ENCODE measurements around the gene SREBF2. TPM values are rescaled to one million over a fixed set of nuclear protein-coding genes. Genes with fewer than 3 reads are reported as not detected.
A peak's percentile ranks its signal among the peaks of the same experiment; 100 is the strongest.

SREBF2 gene
- total RNA-seq, 4 donors from 2014 or later: 10.2 to 61.0 (median 29.0) TPM

GRCh38 chr22:41939981-41940831 lies 107.3 kb downstream of the SREBF2 start:
- intact Hi-C loops (cut with DNase I; ENCODE audit: low total_unique reads): loop anchor here (5.0 to 10.0 kb wide), 2 partner anchors 115 to 243 kb away; partner anchors contain the start of gene MEI1
- H3K27me3 ChIP-seq: no peaks in the 10 kb centered on the region
- no peak overlapping the region for H3K4me3 ChIP-seq
- H3K27ac ChIP-seq: peak overlapping the region in 1 of 2 donors; percentile 39
- no peaks in the 10 kb centered on the region for H3K36me3 ChIP-seq
- no peak for DNase-seq
- no peaks in the 10 kb centered on the region for H3K9me3 ChIP-seq
- no peaks in the 10 kb centered on the region for H3K4me1 ChIP-seq
- no peak for TF ChIP-seq CTCF (IDR thresholded peaks at IDR 0.05)
- TF ChIP-seq POLR2A (IDR thresholded peaks at IDR 0.05): peak in 1 of 2 donors; percentile 17

GRCh38 chr22:41940832-41941765 lies 108.2 kb downstream of the SREBF2 start:
- Histone ChIP-seq H3K9me3 (no peaks in the 10 kb centered on the region), H3K27ac (peak overlapping the region in 1 of 2 donors; percentile 39), H3K4me1 (peaks cover 0 to 4% of the 10 kb centered on the region in 2 donors), H3K4me3 (no peak overlapping the region), H3K36me3 (no peaks in the 10 kb centered on the region), H3K27me3 (no peaks in the 10 kb centered on the region)
- TF ChIP-seq POLR2A (IDR thresholded peaks at IDR 0.05) (no peak), CTCF (IDR thresholded peaks at IDR 0.05) (peak; percentile 86 to 99 (median 92))
- peak; percentile 85 for DNase-seq
- intact Hi-C loops (cut with DNase I; ENCODE audit: low total_unique reads): loop anchor here (5.0 to 10.0 kb wide), 2 partner anchors 116 to 244 kb away; partner anchors contain the start of gene MEI1

GRCh38 chr22:41943661-41944209 lies 110.8 kb downstream of the SREBF2 start:
- no peaks in the 10 kb centered on the region for H3K9me3 ChIP-seq
- no peaks in the 10 kb centered on the region for H3K27me3 ChIP-seq
- H3K4me3 ChIP-seq: no peak overlapping the region
- peaks cover 0 to 6% of the 10 kb centered on the region in 2 donors for H3K4me1 ChIP-seq
- intact Hi-C loops (cut with DNase I; ENCODE audit: low total_unique reads): loop anchor here (5.0 to 10.0 kb wide), 2 partner anchors 119 to 246 kb away; partner anchors contain the start of gene MEI1
- no peaks in the 10 kb centered on the region for H3K36me3 ChIP-seq
- H3K27ac ChIP-seq: no peak overlapping the region
- no peak for DNase-seq
- TF ChIP-seq POLR2A (IDR thresholded peaks at IDR 0.05) (no peak), CTCF (IDR thresholded peaks at IDR 0.05) (no peak)

- peak within 1 kb of the TSS; percentile 44 to 56 for H3K27ac ChIP-seq
- peak; percentile 87 to 91 for DNase-seq
- intact Hi-C loops (cut with DNase I; ENCODE audit: low total_unique reads): loop anchor here (10.0 kb wide), 1 partner anchor 122 kb away; no protein-coding TSS in a partner anchor
- no peaks in the 10 kb centered on the region for H3K9me3 ChIP-seq
- H3K4me1 ChIP-seq: peaks cover 0 to 6% of the 10 kb centered on the region in 2 donors
- H3K27me3 ChIP-seq: no peaks in the 10 kb centered on the region
- no peaks in the 10 kb centered on the region for H3K36me3 ChIP-seq
- peak within 1 kb of the TSS; percentile 56 to 60 for H3K4me3 ChIP-seq
- TF ChIP-seq CTCF (IDR thresholded peaks at IDR 0.05) (peak in 2 of 4 experiments; percentile 5 to 34), POLR2A (IDR thresholded peaks at IDR 0.05) (no peak)
These were observed 113.9 kb downstream of the SREBF2 start, which contains the start of gene CENPM for GRCh38 chr22:41946629-41947423. CENPM (minus strand) TSS chr22:41947152; CDS start chr22:41947076, 76 bp downstream.

Measured in uterus (tissue), 4 donors.